Liver (tissue), 3 donors: ENCODE results near the gene IGDCC3.

Experiments used
- ATF3 ChIP-seq: IDR thresholded peaks from 2 replicates; pipeline ENCODE4 v1.6.1; 2016; ENCODE audit warnings: antibody characterized with exemption
- CTCF ChIP-seq: fragments of 150-350 bp; IDR thresholded peaks from 2 replicates; pipeline ENCODE4 v1.5.1; 2017; ENCODE audit warnings: improper control_type of control experiment, low read depth, low read length; ENCODE audit not compliant: missing input control
- GABPA ChIP-seq, 2 donors: IDR thresholded peaks in 1 of 2; conservative IDR thresholded peaks in 1 of 2; 2 replicates each; pipeline ENCODE4 v1.6.1; 2016; ENCODE audit warnings: antibody characterized with exemption in 2 of 2, mild to moderate bottlenecking in 1 of 2, moderate library complexity in 1 of 2
- MAX ChIP-seq: IDR thresholded peaks from 2 replicates; pipeline ENCODE4 v1.6.1; 2016; ENCODE audit warnings: antibody characterized with exemption
- RAD21 ChIP-seq, 2 donors: IDR thresholded peaks; 2 replicates each; pipeline ENCODE4 v1.6.1; 2016; ENCODE audit warnings: antibody characterized with exemption in 2 of 2, mild to moderate bottlenecking in 2 of 2
- REST ChIP-seq: IDR thresholded peaks from 2 replicates; pipeline ENCODE4 v1.6.1; 2016; ENCODE audit warnings: antibody characterized with exemption, mild to moderate bottlenecking
- TAF1 ChIP-seq: conservative IDR thresholded peaks from 2 replicates; pipeline ENCODE4 v1.6.1; 2016; ENCODE audit warnings: antibody characterized with exemption, mild to moderate bottlenecking
- donor health status: healthy.
- donor health status: healthy.

DNA sequence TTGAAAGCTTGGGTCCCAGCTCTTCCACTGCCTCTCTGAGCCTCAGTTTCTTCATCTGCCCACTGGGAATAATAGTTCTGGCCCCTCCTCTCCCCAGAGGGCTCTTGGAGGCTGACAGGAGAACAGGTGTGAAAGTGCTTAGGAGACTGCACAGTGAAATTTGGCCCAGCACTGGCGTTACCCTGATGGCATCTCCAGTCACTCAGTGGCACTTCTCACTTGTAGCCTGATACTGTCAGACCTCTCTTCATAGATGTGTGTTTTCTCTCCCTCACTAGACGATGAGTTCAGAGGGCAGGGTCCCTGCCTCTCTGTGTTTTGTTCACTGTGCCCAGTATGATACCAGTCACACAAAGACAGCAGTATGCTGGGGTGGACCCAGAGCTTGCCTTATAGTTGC lies 22.2 kb upstream of the IGDCC3 start:
- TF ChIP-seq CTCF (no peak), GABPA (IDR thresholded peaks at IDR 0.05 in 1 of 2, conservative IDR thresholded peaks at IDR 0.05 in 1 of 2) (no peak), MAX (no peak), REST (no peak), TAF1 (no peak), ATF3 (no peak), RAD21 (IDR thresholded peaks at IDR 0.05) (no peak)
